Measurements from ENCODE around the gene KASH5. TPM values are rescaled to one million over a fixed set of nuclear protein-coding genes. Genes with fewer than 3 reads are reported as not detected.

Gene KASH5
- total RNA-seq, 1 experiment from 2014 or later, result 0.42 TPM

DNA sequence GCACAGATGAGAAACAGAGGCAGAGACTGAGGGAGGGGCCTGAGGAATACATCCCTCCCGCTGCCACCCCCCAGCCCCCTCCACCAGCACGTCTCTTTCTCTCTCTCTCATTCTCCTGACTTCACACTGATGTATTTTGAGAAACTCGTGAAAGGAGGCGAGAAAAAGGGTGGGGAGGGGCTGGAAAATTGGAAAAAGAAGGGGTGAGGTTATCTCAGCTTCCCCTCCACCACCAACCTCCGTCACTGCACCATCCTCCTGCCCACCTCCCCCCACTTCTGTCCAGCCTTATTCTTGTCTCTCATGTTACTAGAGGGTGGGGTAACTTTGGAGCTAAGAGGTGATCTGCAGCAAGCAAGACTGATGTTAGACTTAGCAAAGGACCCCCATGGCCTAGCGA lies 51.8 kb downstream of the KASH5 start (continued):
- TF ChIP-seq JAZF1 (CRISPR knock-in tag; IDR thresholded peaks at IDR 0.05) (no peak), ZNF671 (CRISPR knock-in tag; IDR thresholded peaks at IDR 0.05) (no peak), EMX1 (CRISPR knock-in tag; IDR thresholded peaks at IDR 0.05) (no peak), IRF2 (CRISPR knock-in tag; IDR thresholded peaks at IDR 0.05; ENCODE audit: borderline replicate concordance, low read depth) (no peak), PRRX2 (CRISPR knock-in tag; IDR thresholded peaks at IDR 0.05) (no peak), FOXJ3 (CRISPR knock-in tag; IDR thresholded peaks at IDR 0.05; ENCODE audit: borderline replicate concordance) (no peak), ZNF263 (CRISPR knock-in tag; IDR thresholded peaks at IDR 0.05; ENCODE audit: low read depth) (no peak), ELF4 (CRISPR knock-in tag; IDR thresholded peaks at IDR 0.05; ENCODE audit: low read depth) (no peak), CREM (CRISPR knock-in tag; IDR thresholded peaks at IDR 0.05) (no peak)
- TF ChIP-seq, protein P1, sequence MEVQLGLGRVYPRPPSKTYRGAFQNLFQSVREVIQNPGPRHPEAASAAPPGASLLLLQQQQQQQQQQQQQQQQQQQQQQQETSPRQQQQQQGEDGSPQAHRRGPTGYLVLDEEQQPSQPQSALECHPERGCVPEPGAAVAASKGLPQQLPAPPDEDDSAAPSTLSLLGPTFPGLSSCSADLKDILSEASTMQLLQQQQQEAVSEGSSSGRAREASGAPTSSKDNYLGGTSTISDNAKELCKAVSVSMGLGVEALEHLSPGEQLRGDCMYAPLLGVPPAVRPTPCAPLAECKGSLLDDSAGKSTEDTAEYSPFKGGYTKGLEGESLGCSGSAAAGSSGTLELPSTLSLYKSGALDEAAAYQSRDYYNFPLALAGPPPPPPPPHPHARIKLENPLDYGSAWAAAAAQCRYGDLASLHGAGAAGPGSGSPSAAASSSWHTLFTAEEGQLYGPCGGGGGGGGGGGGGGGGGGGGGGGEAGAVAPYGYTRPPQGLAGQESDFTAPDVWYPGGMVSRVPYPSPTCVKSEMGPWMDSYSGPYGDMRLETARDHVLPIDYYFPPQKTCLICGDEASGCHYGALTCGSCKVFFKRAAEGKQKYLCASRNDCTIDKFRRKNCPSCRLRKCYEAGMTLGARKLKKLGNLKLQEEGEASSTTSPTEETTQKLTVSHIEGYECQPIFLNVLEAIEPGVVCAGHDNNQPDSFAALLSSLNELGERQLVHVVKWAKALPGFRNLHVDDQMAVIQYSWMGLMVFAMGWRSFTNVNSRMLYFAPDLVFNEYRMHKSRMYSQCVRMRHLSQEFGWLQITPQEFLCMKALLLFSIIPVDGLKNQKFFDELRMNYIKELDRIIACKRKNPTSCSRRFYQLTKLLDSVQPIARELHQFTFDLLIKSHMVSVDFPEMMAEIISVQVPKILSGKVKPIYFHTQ (CRISPR knock-in tag; IDR thresholded peaks at IDR 0.05), result no peak
- TF ChIP-seq, protein P2, sequence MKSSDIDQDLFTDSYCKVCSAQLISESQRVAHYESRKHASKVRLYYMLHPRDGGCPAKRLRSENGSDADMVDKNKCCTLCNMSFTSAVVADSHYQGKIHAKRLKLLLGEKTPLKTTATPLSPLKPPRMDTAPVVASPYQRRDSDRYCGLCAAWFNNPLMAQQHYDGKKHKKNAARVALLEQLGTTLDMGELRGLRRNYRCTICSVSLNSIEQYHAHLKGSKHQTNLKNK (CRISPR knock-in tag; IDR thresholded peaks at IDR 0.05), result no peak
- TF ChIP-seq, protein P3, sequence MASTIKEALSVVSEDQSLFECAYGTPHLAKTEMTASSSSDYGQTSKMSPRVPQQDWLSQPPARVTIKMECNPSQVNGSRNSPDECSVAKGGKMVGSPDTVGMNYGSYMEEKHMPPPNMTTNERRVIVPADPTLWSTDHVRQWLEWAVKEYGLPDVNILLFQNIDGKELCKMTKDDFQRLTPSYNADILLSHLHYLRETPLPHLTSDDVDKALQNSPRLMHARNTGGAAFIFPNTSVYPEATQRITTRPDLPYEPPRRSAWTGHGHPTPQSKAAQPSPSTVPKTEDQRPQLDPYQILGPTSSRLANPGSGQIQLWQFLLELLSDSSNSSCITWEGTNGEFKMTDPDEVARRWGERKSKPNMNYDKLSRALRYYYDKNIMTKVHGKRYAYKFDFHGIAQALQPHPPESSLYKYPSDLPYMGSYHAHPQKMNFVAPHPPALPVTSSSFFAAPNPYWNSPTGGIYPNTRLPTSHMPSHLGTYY (CRISPR knock-in tag; IDR thresholded peaks at IDR 0.05), result no peak
- TF ChIP-seq, protein P4, sequence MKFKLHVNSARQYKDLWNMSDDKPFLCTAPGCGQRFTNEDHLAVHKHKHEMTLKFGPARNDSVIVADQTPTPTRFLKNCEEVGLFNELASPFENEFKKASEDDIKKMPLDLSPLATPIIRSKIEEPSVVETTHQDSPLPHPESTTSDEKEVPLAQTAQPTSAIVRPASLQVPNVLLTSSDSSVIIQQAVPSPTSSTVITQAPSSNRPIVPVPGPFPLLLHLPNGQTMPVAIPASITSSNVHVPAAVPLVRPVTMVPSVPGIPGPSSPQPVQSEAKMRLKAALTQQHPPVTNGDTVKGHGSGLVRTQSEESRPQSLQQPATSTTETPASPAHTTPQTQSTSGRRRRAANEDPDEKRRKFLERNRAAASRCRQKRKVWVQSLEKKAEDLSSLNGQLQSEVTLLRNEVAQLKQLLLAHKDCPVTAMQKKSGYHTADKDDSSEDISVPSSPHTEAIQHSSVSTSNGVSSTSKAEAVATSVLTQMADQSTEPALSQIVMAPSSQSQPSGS (CRISPR knock-in tag; IDR thresholded peaks at IDR 0.05; ENCODE audit: borderline replicate concordance, low read depth), result no peak
- TF ChIP-seq, protein P5, sequence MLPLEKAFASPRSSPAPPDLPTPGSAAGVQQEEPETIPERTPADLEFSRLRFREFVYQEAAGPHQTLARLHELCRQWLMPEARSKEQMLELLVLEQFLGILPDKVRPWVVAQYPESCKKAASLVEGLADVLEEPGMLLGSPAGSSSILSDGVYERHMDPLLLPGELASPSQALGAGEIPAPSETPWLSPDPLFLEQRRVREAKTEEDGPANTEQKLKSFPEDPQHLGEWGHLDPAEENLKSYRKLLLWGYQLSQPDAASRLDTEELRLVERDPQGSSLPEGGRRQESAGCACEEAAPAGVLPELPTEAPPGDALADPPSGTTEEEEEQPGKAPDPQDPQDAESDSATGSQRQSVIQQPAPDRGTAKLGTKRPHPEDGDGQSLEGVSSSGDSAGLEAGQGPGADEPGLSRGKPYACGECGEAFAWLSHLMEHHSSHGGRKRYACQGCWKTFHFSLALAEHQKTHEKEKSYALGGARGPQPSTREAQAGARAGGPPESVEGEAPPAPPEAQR (CRISPR knock-in tag; IDR thresholded peaks at IDR 0.05), result no peak
- TF ChIP-seq, protein P6, sequence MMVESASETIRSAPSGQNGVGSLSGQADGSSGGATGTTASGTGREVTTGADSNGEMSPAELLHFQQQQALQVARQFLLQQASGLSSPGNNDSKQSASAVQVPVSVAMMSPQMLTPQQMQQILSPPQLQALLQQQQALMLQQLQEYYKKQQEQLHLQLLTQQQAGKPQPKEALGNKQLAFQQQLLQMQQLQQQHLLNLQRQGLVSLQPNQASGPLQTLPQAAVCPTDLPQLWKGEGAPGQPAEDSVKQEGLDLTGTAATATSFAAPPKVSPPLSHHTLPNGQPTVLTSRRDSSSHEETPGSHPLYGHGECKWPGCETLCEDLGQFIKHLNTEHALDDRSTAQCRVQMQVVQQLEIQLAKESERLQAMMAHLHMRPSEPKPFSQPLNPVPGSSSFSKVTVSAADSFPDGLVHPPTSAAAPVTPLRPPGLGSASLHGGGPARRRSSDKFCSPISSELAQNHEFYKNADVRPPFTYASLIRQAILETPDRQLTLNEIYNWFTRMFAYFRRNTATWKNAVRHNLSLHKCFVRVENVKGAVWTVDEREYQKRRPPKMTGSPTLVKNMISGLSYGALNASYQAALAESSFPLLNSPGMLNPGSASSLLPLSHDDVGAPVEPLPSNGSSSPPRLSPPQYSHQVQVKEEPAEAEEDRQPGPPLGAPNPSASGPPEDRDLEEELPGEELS (CRISPR knock-in tag; IDR thresholded peaks at IDR 0.05), result no peak

DNA sequence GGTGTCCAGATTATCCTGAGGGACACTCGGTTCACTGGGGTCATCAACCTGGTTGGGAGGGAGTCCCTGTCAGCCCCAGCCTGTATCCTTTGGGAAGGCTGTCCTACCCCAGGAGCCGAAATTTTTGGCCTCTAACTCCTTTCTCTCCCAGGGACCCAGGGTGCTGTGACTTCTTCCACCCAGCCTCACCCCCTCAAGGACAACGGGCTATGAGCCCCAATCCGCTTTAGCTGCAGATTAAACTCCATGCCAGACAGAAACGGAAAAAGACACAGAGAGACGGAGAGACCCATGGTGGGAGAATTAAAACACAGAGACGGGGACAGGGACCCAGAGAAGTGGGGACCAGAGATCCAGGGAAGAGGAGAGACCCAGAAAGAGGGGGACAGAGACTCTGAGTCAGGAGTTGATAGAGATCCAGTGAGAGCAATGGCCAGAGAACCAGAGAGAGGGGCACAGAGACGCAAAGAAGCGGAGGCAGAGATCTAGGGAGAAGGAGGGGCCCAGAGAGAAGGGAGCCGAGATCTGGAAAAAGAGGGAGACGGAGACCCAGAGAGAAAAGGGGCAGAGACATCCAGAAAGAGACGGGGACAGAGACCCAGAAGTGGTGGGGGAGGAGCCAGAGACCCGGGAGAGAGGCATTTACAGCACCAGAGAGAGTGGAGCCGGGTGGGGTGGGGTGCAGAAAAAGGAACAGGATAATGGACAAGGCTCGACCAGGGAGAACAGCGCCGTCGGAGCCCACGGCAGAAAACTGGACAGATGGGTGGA lies 52.6 kb downstream of the KASH5 start:
- peak overlapping the region; percentile 66 for H3K4me3 Mint-ChIP-seq
- no peak overlapping the region for H3K27ac Mint-ChIP-seq
- peaks cover 68% of the 10 kb centered on the region for H3K27me3 Mint-ChIP-seq (ENCODE audit: low read depth)
- no peaks in the 10 kb centered on the region for H3K36me3 Mint-ChIP-seq
- no peak for TF ChIP-seq CREM (CRISPR knock-in tag; IDR thresholded peaks at IDR 0.05)
- TF ChIP-seq TEAD1 (CRISPR knock-in tag; IDR thresholded peaks at IDR 0.05), result no peak
- TF ChIP-seq, protein P6 (CRISPR knock-in tag; IDR thresholded peaks at IDR 0.05), result no peak
- TF ChIP-seq SP1 (CRISPR knock-in tag; conservative IDR thresholded peaks at IDR 0.05), result 0 out of 2 replicates have a peak, but pooled peaks have one; percentile 7
- TF ChIP-seq, protein P7, sequence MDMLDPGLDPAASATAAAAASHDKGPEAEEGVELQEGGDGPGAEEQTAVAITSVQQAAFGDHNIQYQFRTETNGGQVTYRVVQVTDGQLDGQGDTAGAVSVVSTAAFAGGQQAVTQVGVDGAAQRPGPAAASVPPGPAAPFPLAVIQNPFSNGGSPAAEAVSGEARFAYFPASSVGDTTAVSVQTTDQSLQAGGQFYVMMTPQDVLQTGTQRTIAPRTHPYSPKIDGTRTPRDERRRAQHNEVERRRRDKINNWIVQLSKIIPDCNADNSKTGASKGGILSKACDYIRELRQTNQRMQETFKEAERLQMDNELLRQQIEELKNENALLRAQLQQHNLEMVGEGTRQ (CRISPR knock-in tag; IDR thresholded peaks at IDR 0.05), result no peak
- TF ChIP-seq, protein P8, sequence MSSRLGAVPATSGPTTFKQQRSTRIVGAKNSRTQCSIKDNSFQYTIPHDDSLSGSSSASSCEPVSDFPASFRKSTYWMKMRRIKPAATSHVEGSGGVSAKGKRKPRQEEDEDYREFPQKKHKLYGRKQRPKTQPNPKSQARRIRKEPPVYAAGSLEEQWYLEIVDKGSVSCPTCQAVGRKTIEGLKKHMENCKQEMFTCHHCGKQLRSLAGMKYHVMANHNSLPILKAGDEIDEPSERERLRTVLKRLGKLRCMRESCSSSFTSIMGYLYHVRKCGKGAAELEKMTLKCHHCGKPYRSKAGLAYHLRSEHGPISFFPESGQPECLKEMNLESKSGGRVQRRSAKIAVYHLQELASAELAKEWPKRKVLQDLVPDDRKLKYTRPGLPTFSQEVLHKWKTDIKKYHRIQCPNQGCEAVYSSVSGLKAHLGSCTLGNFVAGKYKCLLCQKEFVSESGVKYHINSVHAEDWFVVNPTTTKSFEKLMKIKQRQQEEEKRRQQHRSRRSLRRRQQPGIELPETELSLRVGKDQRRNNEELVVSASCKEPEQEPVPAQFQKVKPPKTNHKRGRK (CRISPR knock-in tag; IDR thresholded peaks at IDR 0.05; ENCODE audit: borderline replicate concordance), result no peak
- DNase-seq (ENCODE audit: low spot score), result no peak
- ChIA-PET POLR2A (interaction anchor here (0.6 to 0.7 kb wide), 2 partner anchors 50 to 625 kb away, joined by 4 read pairs; no protein-coding TSS in a partner anchor), CTCF (interaction anchor here (0.6 to 2.8 kb wide), 8 partner anchors 11 to 1673 kb away, joined by 4 to 34 read pairs (median 10); partner anchors contain the start of genes ALDH16A1, GFY and PIH1D1)
- H3K9me3 Mint-ChIP-seq, result no peaks in the 10 kb centered on the region
- no peak for ATAC-seq
- peaks cover 32% of the 10 kb centered on the region for H3K4me1 Mint-ChIP-seq
